Heart left ventricle (tissue), 13 donors: Measurements from ENCODE around the gene CUX1.

Experiments used
- CTCF ChIP-seq, 12 donors: fragments of 200-600 bp; sonication (generic) in 4 of 12; IDR thresholded peaks; one replicate each; pipeline versions ENCODE4 v1.5.0 to v1.8.0; 2018 to 2022; ENCODE audit warnings: antibody characterized with exemption in 12 of 12, mild to moderate bottlenecking in 5 of 12
- POLR2A ChIP-seq, 2 donors: fragments of 450-650 bp; IDR thresholded peaks; one replicate each; pipeline ENCODE4 v1.6.1; 2017; ENCODE audit warnings: antibody characterized with exemption in 2 of 2, mild to moderate bottlenecking in 2 of 2, moderate library complexity in 2 of 2
- donor health status: ischemic (EF 13 %, LVEDD 7.1; RV severe dilation, severe dysfunction).
- donor health status: DM: no; HTN: yes; CAD: no.
- donor health status: DM: no; HTN: no; CAD: no.
- donor health status: ischemic (EF 25% LVEDD 6.9; RV normal size, moderate dysfunction).
- donor health status: ischemic (EF 25% LVEDD 5.7; RV mildly dilated, moderate dysfunction).
- donor health status: ischemic (EF 35%, LVEDD 5.7; RV mildly dilated, moderate dysfunction).
- donor health status: nonischemic (EF 11% LVEDD 7.7; RV severe dilation, severe dysfunction).
- donor health status: DM: yes; HTN: yes; CAD: no.
- donor health status: PGD.
- donor health status: ischemic (EF 29% LVEDD 5.4; RV normal size, mild dysfunction).
- donor health status: nonischemic (EF 23%, LVEDD 6.1; RV moderate dilation, normal function).

- TF ChIP-seq CTCF (IDR thresholded peaks at IDR 0.05): no peak
- TF ChIP-seq POLR2A (IDR thresholded peaks at IDR 0.05): no peak
Measured at GRCh38 chr7:102042016-102042656, 224.7 kb downstream of the CUX1 start.
